Measurements from ENCODE around the gene VMP1.

DNA sequence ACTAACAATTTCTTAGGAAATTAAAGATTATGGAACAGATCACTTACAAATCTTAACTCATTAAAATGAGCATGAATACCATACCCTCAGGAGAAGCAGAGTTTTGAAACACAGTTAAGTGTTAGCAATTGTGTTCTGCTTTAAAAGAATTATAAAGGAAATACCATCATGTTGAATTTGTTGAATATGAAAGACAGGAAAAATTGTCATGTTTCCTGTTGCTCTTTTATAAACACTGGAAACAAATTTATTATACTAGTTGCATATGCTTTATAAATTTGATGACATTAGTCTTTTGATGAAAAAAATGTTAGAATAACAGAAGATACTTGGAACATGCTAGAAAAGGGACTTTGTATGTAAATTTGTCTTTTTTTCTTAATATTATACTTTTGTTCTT, 59.7 kb downstream of the VMP1 start:
- TF ChIP-seq POLR2A (IDR thresholded peaks at IDR 0.05; ENCODE audit: low read length) (no peak), GATA1 (IDR thresholded peaks at IDR 0.05; ENCODE audit: low read depth, low read length) (no peak)

Data from erythroblast (primary cell).